Measurements from ENCODE around the gene FAM193B.

The FAM193B gene

GRCh38 chr5:177490311-177490991 lies 63.9 kb downstream of the FAM193B start:
- Histone ChIP-seq H3K27me3 (ENCODE audit: insufficient read depth, low read depth) (no peaks in the 10 kb centered on the region), H3K79me2 (ENCODE audit: insufficient read depth, low read depth) (no peaks in the 10 kb centered on the region), H4K20me1 (ENCODE audit: insufficient read depth) (no peaks in the 10 kb centered on the region), H3K4me3 (IDR thresholded peaks at IDR 0.05; ENCODE audit: insufficient read depth, low read depth, low read length) (no peak overlapping the region), H3K4me1 (ENCODE audit: low read depth, poor library complexity, severe bottlenecking) (peaks cover 5% of the 10 kb centered on the region), H3K27ac (no peak overlapping the region), H3K9ac (no peak overlapping the region), H2AFZ (ENCODE audit: low read depth) (no peak overlapping the region), H3K4me2 (no peak overlapping the region), H3K36me3 (ENCODE audit: insufficient read depth) (no peaks in the 10 kb centered on the region)
- TF ChIP-seq CTCF (conservative IDR thresholded peaks at IDR 0.05; ENCODE audit: low read depth, low read length) = no peak

- Histone ChIP-seq H3K4me3 (IDR thresholded peaks at IDR 0.05; ENCODE audit: insufficient read depth, low read depth, low read length) (no peak overlapping the region), H3K79me2 (ENCODE audit: insufficient read depth, low read depth) (no peaks in the 10 kb centered on the region), H3K9ac (no peak overlapping the region), H3K4me1 (ENCODE audit: low read depth, poor library complexity, severe bottlenecking) (peaks cover 5% of the 10 kb centered on the region), H3K36me3 (ENCODE audit: insufficient read depth) (no peaks in the 10 kb centered on the region), H3K4me2 (peak overlapping the region; percentile 21; the same call in 1 of the 2 replicates), H4K20me1 (ENCODE audit: insufficient read depth) (no peaks in the 10 kb centered on the region), H3K27me3 (ENCODE audit: insufficient read depth, low read depth) (no peaks in the 10 kb centered on the region), H3K27ac (no peak overlapping the region), H2AFZ (ENCODE audit: low read depth) (no peak overlapping the region; the same call in 1 of the 2 replicates)
- TF ChIP-seq CTCF (conservative IDR thresholded peaks at IDR 0.05; ENCODE audit: low read depth, low read length) = peak; percentile 40
Measured at GRCh38 chr5:177489119-177489716, 65.1 kb downstream of the FAM193B start.

- no peak for TF ChIP-seq CTCF (conservative IDR thresholded peaks at IDR 0.05; ENCODE audit: low read depth, low read length)
- Histone ChIP-seq H3K27me3 (ENCODE audit: insufficient read depth, low read depth) (no peaks in the 10 kb centered on the region), H3K79me2 (ENCODE audit: insufficient read depth, low read depth) (no peaks in the 10 kb centered on the region), H3K4me1 (ENCODE audit: low read depth, poor library complexity, severe bottlenecking) (peaks cover 5% of the 10 kb centered on the region), H3K4me3 (IDR thresholded peaks at IDR 0.05; ENCODE audit: insufficient read depth, low read depth, low read length) (no peak overlapping the region), H3K9ac (no peak overlapping the region), H4K20me1 (ENCODE audit: insufficient read depth) (no peaks in the 10 kb centered on the region), H3K4me2 (no peak overlapping the region), H3K27ac (no peak overlapping the region), H3K36me3 (ENCODE audit: insufficient read depth) (no peaks in the 10 kb centered on the region), H2AFZ (ENCODE audit: low read depth) (no peak overlapping the region)
Measured at GRCh38 chr5:177487975-177488374, 66.4 kb downstream of the FAM193B start.

- Histone ChIP-seq H4K20me1 (ENCODE audit: insufficient read depth) (no peaks in the 10 kb centered on the region), H3K27ac (no peak overlapping the region), H3K27me3 (ENCODE audit: insufficient read depth, low read depth) (no peaks in the 10 kb centered on the region), H2AFZ (ENCODE audit: low read depth) (no peak overlapping the region), H3K9ac (no peak overlapping the region), H3K36me3 (ENCODE audit: insufficient read depth) (no peaks in the 10 kb centered on the region), H3K4me1 (ENCODE audit: low read depth, poor library complexity, severe bottlenecking) (peaks cover 5% of the 10 kb centered on the region), H3K79me2 (ENCODE audit: insufficient read depth, low read depth) (no peaks in the 10 kb centered on the region), H3K4me3 (IDR thresholded peaks at IDR 0.05; ENCODE audit: insufficient read depth, low read depth, low read length) (no peak overlapping the region), H3K4me2 (no peak overlapping the region)
- TF ChIP-seq CTCF (conservative IDR thresholded peaks at IDR 0.05; ENCODE audit: low read depth, low read length) = no peak
Measured at GRCh38 chr5:177487144-177487543, 67.2 kb downstream of the FAM193B start.

Measured in KMS-11 (cell line).